Stimulated activated CD4-positive, alpha-beta T cell treated with anti-CD3 and anti-CD28 coated beads, Interleukin-4, amount 100 ng/mL, for 1 hour (primary cell): ENCODE data around the gene MRPL12.

Experiments used
- DNase-seq: peaks from one replicate; pipeline ENCODE4 v3.0.0-alpha.2; 2020

MRPL12 gene

DNA sequence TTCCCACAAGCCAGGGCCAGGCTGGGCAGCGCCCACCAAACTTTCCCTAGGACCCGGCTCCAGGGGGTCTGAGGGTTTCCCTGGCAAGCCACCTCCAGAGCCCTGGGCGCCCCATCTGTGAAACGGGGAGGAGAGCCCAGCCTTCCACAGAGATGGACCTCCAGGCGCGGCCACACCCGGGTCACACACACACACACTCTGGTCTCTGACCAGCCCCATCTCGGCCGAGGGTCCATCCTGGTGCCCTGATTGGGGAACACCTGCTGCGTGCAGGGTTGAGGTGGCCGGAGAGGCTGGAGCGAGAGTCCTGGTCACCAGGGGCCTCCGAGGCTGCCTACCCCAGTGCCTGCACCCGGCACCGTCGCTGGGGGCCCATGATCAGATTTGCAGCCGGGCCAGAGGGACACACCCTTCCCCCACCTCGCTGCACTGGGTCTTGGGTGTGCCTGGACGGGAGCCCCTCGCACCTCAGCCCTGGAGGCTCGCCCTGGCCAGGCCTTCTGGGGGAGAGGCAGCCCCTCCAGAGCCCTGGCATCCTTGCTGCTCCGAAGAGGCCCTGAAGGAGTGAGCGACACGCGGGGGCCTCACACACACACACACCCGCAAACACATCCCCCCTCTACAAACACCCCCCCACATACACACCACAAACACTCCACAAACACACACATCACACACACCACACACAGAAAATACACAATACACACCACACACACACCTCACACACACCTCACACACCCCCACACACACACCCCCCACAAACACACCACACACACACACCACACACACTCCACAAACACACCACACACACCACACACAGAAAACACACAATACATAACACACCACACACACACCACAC is 38.7 kb downstream of the MRPL12 start:
- DNase-seq, result no peak
